HepG2 (cell line): ENCODE measurements around the gene PCGF5. TPM values are rescaled to one million over a fixed set of nuclear protein-coding genes. Genes with fewer than 3 reads are reported as not detected.

Source experiments
- ATAC-seq: fragments of 200-7000 bp; cut with Tn5 transposase; 3 replicates; pipeline ENCODE4 v1.9.1; 2020; ENCODE audit warnings: mild to moderate bottlenecking, moderate library complexity
- BruUV-seq: library from RNA; stranded (reverse); fragments of 400-500 nt; replicated peaks from 2 replicates; lab custom pipeline; 2021; lab: Mats Ljungman, UMichigan
- CTCF ChIA-PET: fragments of 300-600 bp; formaldehyde crosslinking; extraction: SDS; loops from one replicate; lab custom pipeline; 2021; ENCODE audit warnings: low total read pairs, inconsistent platforms, low intra/inter-chr PET ratio; lab: Yijun Ruan, JAX
- POLR2A ChIA-PET: fragments of 350-600 bp; sonication (Branson Sonifier 250); formaldehyde crosslinking; loops from one replicate; lab custom pipeline; 2020; ENCODE audit warnings: antibody characterized with exemption, inconsistent platforms; lab: Yijun Ruan, JAX
- DNase-seq: peaks from one replicate; pipeline ENCODE4 v3.0.0-alpha.2; 2015; ENCODE audit warnings: low spot score
- FAIRE-seq: peaks from 3 replicates; lab custom pipeline; 2011; peaks lifted over from hg19 to GRCh38; lab: Jason Lieb, UNC
- H2AFZ ChIP-seq: one replicate; pipeline ENCODE4 v1.6.1; 2011; ENCODE audit warnings: low read length, inconsistent platforms
- H3K27ac ChIP-seq: fragments of 300-600 bp; 3 replicates; pipeline ENCODE4 v1.8.0; 2011; ENCODE audit warnings: mixed run types, mild to moderate bottlenecking, mixed read lengths, low read length, inconsistent platforms; ENCODE audit not compliant: insufficient read depth; ENCODE audit errors: extremely low read length
- H3K27me3 ChIP-seq, 2 experiments: fragments of 200-600 bp in 1 of 2; 2 replicates in 1 of 2; 3 replicates in 1 of 2; pipeline versions ENCODE4 v1.6.0 to v1.8.0; 2011; ENCODE audit warnings: low read length in 2 of 2, mild to moderate bottlenecking in 2 of 2, moderate library complexity in 2 of 2, inconsistent platforms in 1 of 2; ENCODE audit not compliant: insufficient read depth in 2 of 2, control insufficient read depth in 1 of 2
- H3K36me3 ChIP-seq, 2 experiments: fragments of 200-600 bp in 1 of 2; replicated peaks in 1 of 2; 2 replicates in 1 of 2; 3 replicates in 1 of 2; pipeline versions ENCODE4 v1.5.1 to v1.8.0; 2011; ENCODE audit warnings: low read length in 2 of 2, inconsistent platforms in 1 of 2; ENCODE audit not compliant: insufficient read depth in 2 of 2, control insufficient read depth in 1 of 2
- H3K4me1 ChIP-seq: 2 replicates; pipeline ENCODE4 v1.5.1; 2012; ENCODE audit warnings: low read length, inconsistent platforms; ENCODE audit not compliant: insufficient read depth
- H3K4me2 ChIP-seq: 2 replicates; pipeline ENCODE4 v1.6.0; 2011; ENCODE audit warnings: low read depth, low read length, inconsistent platforms
- H3K4me3 ChIP-seq, 3 experiments: fragments of 200-600 bp in 1 of 3; sonication (generic), shearing (Covaris generic) in 1 of 3; replicated peaks in 1 of 3; 2 replicates each; pipeline ENCODE4 v1.5.1; 2011 to 2016; ENCODE audit warnings: low read length in 3 of 3, inconsistent platforms in 2 of 3, low read depth in 2 of 3, mild to moderate bottlenecking in 2 of 3, control low read depth in 1 of 3, mixed read lengths in 1 of 3; ENCODE audit not compliant: insufficient read depth in 1 of 3
- H3K79me2 ChIP-seq: one replicate; pipeline ENCODE4 v1.6.1; 2011; ENCODE audit warnings: low read length, inconsistent platforms; ENCODE audit not compliant: insufficient read depth
- H3K9ac ChIP-seq: 2 replicates; pipeline ENCODE4 v1.6.0; 2011; ENCODE audit warnings: mild to moderate bottlenecking, low read depth, low read length, inconsistent platforms; ENCODE audit not compliant: insufficient read depth
- H3K9me3 ChIP-seq: 2 replicates; pipeline ENCODE4 v1.5.1; 2012; ENCODE audit warnings: mild to moderate bottlenecking, low read length
- H4K20me1 ChIP-seq: 2 replicates; pipeline ENCODE4 v1.6.0; 2011; ENCODE audit warnings: inconsistent platforms, mild to moderate bottlenecking, low read length, moderate library complexity; ENCODE audit not compliant: insufficient read depth
- HES4 ChIP-seq: sonication (generic); formaldehyde crosslinking; IDR thresholded peaks from 2 replicates; pipeline ENCODE4 v1.9.0; 2021; ENCODE audit warnings: mild to moderate bottlenecking, missing genetic modification reagents, borderline replicate concordance
- KLF11 ChIP-seq: IDR thresholded peaks from 2 replicates; pipeline ENCODE4 v1.6.1; 2016; ENCODE audit warnings: missing compliant biosample characterization
- KLF13 ChIP-seq: sonication (generic); formaldehyde crosslinking; IDR thresholded peaks from 2 replicates; pipeline ENCODE4 v1.4.0; 2020; ENCODE audit warnings: mild to moderate bottlenecking, missing genetic modification reagents
- NFKB2 ChIP-seq: sonication (generic); formaldehyde crosslinking; IDR thresholded peaks from 2 replicates; pipeline ENCODE4 v1.4.0; 2020; ENCODE audit warnings: missing genetic modification reagents, borderline replicate concordance
- SNAI1 ChIP-seq: sonication (generic); formaldehyde crosslinking; IDR thresholded peaks from 2 replicates; pipeline ENCODE4 v1.5.0; 2020; ENCODE audit warnings: mild to moderate bottlenecking, missing genetic modification reagents, borderline replicate concordance
- SOX6 ChIP-seq, 2 experiments: fragments of 450-650 bp in 1 of 2; sonication (generic) in 1 of 2; formaldehyde crosslinking in 1 of 2; IDR thresholded peaks; 2 replicates each; pipeline versions ENCODE4 v1.4.0 to v1.6.1; 2017 to 2020; ENCODE audit warnings: antibody characterized with exemption in 1 of 2, mild to moderate bottlenecking in 1 of 2, missing genetic modification reagents in 1 of 2
- ZFP37 ChIP-seq: sonication (generic); formaldehyde crosslinking; IDR thresholded peaks from 2 replicates; pipeline ENCODE4 v1.4.0; 2020; ENCODE audit warnings: missing genetic modification reagents, borderline replicate concordance
- ZNF34 ChIP-seq: sonication (generic); formaldehyde crosslinking; IDR thresholded peaks from 2 replicates; pipeline ENCODE4 v1.4.0; 2020; ENCODE audit warnings: mild to moderate bottlenecking, missing genetic modification reagents, borderline replicate concordance
- WGBS: methylation state at CpG from one replicate; pipeline ENCODE4 v1.1.6; 2017; ENCODE audit warnings: low lambda C conversion rate; 5-methylcytosine and 5-hydroxymethylcytosine counted together
- in situ Hi-C: cut with HindIII; loops from 2 replicates; pipeline ENCODE4 v1.10.0; 2017; ENCODE audit warnings: low pct_unique_long_range_greater_than_20kb; ENCODE audit not compliant: extremely low pct_ligation_motif_present
- intact Hi-C: fragments of 100-400 bp; cut with micrococcal nuclease; formaldehyde crosslinking; loops from one replicate; pipeline ENCODE4 v1.10.0; 2022; ENCODE audit not compliant: unreplicated experiment
- polyA plus RNA-seq, 8 experiments: library from polyadenylated mRNA; depleted of rRNA in 3 of 8; stranded (reverse) in 7 of 8; unstranded in 1 of 8; fragments of >200 nt; fragmentation: Illumina TruSeq in 4 of 8; extraction: Trizol in 4 of 8; gene quantifications; 2 replicates each; pipeline versions ENCODE4 v1.2.1 to v1.2.3, GENCODE V29; 2011 to 2016; ENCODE audit warnings: low read depth in 4 of 8, missing spikeins in 1 of 8, mixed read lengths in 1 of 8; ENCODE audit not compliant: insufficient read depth in 1 of 8
- total RNA-seq, 5 experiments: library from RNA; depleted of rRNA; stranded (reverse); fragments of >200 nt; fragmentation: Illumina TruSeq; extraction: Trizol; gene quantifications; 2 replicates each; pipeline ENCODE4 v1.2.3, GENCODE V29; 2016; ENCODE audit warnings: low read depth in 1 of 5
- TF ChIP-seq, protein P1 (sequence below): sonication (generic); formaldehyde crosslinking; IDR thresholded peaks from 2 replicates; pipeline ENCODE4 v1.4.0; 2020; ENCODE audit warnings: missing genetic modification reagents

Gene PCGF5
- total and polyA plus RNA-seq, 2 of the 13 experiments (the other 11 are each of a cell fraction or from before 2014, with no cell fraction given), result 61.3 to 138 TPM

DNA sequence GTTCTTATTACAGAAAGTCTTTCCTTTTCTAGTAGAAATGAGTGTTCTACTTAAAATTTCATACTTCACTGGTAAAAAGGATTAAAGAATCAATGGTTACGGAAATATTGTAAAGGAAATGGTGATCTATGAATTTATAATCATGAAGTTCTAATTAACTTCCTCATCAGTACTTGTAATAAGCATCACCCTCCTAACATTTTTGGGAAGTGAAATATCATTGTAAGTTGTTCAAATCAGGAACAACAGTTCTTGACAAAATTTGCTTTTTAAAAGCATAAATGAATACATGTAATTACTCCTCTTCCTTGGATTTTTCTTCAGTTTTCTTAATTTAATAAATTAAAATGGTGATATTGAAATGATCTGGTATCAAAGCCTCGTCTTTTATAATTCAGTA, 5.6 kb upstream of the PCGF5 start:
- ChIA-PET POLR2A (no interaction called here), CTCF (no interaction called here)
- Histone ChIP-seq H3K4me1 (peaks cover 64% of the 10 kb centered on the region), H4K20me1 (no peaks in the 10 kb centered on the region), H3K27me3 (no peaks in the 10 kb centered on the region), H3K79me2 (peaks cover 51% of the 10 kb centered on the region), H3K9ac (no peak overlapping the region), H3K4me2 (no peak overlapping the region), H3K36me3 (no peaks in the 10 kb centered on the region), H2AFZ (no peak overlapping the region), H3K27ac (no peak overlapping the region), H3K9me3 (no peaks in the 10 kb centered on the region), H3K4me3 (no peak overlapping the region)
- no peak for ATAC-seq
- no peak for FAIRE-seq
- no peak for TF ChIP-seq ZFP37 (CRISPR knock-in tag)
- TF ChIP-seq ZNF34 (CRISPR knock-in tag), result no peak
- TF ChIP-seq HES4 (CRISPR knock-in tag), result no peak
- TF ChIP-seq SNAI1, result no peak
- no peak for TF ChIP-seq SOX6 (IDR thresholded peaks at IDR 0.05)
- no peak for TF ChIP-seq SOX6 (CRISPR knock-in tag; IDR thresholded peaks at IDR 0.05)
- TF ChIP-seq NFKB2 (CRISPR knock-in tag), result no peak
- TF ChIP-seq KLF13 (CRISPR knock-in tag), result no peak
- TF ChIP-seq, protein P1, sequence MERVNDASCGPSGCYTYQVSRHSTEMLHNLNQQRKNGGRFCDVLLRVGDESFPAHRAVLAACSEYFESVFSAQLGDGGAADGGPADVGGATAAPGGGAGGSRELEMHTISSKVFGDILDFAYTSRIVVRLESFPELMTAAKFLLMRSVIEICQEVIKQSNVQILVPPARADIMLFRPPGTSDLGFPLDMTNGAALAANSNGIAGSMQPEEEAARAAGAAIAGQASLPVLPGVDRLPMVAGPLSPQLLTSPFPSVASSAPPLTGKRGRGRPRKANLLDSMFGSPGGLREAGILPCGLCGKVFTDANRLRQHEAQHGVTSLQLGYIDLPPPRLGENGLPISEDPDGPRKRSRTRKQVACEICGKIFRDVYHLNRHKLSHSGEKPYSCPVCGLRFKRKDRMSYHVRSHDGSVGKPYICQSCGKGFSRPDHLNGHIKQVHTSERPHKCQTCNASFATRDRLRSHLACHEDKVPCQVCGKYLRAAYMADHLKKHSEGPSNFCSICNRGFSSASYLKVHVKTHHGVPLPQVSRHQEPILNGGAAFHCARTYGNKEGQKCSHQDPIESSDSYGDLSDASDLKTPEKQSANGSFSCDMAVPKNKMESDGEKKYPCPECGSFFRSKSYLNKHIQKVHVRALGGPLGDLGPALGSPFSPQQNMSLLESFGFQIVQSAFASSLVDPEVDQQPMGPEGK (CRISPR knock-in tag), result no peak
- TF ChIP-seq KLF11 (CRISPR knock-in tag), result no peak
- intact Hi-C loops (no loop called here), in situ Hi-C loops (no loop called here)
- DNase-seq, result no peak
- no TSS peak for BruUV-seq
- WGBS, result 100% methylated on average over 2 of the region's 2 CpGs
